ENCODE measurements around the gene PLTP.

DNA sequence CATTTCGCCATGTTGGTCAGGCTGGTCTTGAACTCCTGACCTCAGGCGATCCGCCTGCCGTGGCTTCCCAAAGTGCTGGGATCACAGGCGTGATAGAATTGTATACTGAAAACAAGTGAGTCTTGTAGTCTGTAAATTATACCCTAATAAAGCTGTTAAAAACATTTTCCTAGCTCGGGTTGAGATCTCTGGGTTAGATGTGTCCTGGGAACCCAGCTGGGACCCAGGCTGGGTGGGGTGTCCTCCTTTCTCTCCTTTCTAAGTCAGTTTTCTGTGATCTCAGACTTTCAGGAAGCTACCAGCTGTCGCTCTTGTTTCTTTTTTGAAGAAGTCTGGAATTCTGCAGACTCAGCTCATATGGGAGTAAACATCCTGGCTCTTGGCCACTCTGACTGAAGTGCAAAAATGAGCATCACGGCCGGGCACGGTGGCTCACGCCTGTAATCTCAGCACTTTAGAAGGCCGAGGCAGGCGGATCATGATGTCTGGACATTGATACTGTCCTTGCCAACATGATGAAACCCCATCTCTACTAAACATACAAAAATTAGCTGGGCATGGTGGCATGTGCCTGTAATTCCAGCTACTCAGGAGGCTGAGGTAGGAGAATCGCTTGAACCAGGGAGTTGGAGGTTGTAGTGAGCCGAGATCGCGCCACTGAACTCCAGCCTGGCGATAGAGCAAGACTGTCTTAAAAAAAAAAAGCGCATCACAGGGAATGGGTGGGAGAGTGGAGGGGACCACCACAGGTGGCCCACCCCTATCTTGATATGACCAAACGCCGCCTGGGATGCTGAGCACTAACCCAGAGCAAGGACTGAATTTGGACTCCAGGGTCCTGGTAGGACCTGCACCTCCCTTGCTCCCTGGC is 12.7 kb upstream of the PLTP start:
- TF ChIP-seq YY1 (IDR thresholded peaks at IDR 0.05; ENCODE audit: low read depth) (no peak), TCF12 (IDR thresholded peaks at IDR 0.05; ENCODE audit: low read depth) (no peak), USF1 (IDR thresholded peaks at IDR 0.05) (no peak), TAF1 (IDR thresholded peaks at IDR 0.05; ENCODE audit: low read depth) (no peak), ZBTB7A (IDR thresholded peaks at IDR 0.05; ENCODE audit: low read depth) (no peak), RAD21 (IDR thresholded peaks at IDR 0.05; ENCODE audit: low read depth) (no peak), CEBPB (IDR thresholded peaks at IDR 0.05) (no peak), EP300 (IDR thresholded peaks at IDR 0.05; ENCODE audit: borderline replicate concordance) (no peak), CREB1 (IDR thresholded peaks at IDR 0.05; ENCODE audit: low read depth) (no peak), FOXM1 (IDR thresholded peaks at IDR 0.05; ENCODE audit: borderline replicate concordance, low read depth) (no peak)
- TF ChIP-seq, protein P1, sequence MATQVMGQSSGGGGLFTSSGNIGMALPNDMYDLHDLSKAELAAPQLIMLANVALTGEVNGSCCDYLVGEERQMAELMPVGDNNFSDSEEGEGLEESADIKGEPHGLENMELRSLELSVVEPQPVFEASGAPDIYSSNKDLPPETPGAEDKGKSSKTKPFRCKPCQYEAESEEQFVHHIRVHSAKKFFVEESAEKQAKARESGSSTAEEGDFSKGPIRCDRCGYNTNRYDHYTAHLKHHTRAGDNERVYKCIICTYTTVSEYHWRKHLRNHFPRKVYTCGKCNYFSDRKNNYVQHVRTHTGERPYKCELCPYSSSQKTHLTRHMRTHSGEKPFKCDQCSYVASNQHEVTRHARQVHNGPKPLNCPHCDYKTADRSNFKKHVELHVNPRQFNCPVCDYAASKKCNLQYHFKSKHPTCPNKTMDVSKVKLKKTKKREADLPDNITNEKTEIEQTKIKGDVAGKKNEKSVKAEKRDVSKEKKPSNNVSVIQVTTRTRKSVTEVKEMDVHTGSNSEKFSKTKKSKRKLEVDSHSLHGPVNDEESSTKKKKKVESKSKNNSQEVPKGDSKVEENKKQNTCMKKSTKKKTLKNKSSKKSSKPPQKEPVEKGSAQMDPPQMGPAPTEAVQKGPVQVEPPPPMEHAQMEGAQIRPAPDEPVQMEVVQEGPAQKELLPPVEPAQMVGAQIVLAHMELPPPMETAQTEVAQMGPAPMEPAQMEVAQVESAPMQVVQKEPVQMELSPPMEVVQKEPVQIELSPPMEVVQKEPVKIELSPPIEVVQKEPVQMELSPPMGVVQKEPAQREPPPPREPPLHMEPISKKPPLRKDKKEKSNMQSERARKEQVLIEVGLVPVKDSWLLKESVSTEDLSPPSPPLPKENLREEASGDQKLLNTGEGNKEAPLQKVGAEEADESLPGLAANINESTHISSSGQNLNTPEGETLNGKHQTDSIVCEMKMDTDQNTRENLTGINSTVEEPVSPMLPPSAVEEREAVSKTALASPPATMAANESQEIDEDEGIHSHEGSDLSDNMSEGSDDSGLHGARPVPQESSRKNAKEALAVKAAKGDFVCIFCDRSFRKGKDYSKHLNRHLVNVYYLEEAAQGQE (IDR thresholded peaks at IDR 0.05; ENCODE audit: low read depth) = no peak
- TF ChIP-seq, protein P2, sequence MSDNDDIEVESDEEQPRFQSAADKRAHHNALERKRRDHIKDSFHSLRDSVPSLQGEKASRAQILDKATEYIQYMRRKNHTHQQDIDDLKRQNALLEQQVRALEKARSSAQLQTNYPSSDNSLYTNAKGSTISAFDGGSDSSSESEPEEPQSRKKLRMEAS (IDR thresholded peaks at IDR 0.05) = no peak
